ENCODE data around the gene ZNF423.

The ZNF423 gene

DNA sequence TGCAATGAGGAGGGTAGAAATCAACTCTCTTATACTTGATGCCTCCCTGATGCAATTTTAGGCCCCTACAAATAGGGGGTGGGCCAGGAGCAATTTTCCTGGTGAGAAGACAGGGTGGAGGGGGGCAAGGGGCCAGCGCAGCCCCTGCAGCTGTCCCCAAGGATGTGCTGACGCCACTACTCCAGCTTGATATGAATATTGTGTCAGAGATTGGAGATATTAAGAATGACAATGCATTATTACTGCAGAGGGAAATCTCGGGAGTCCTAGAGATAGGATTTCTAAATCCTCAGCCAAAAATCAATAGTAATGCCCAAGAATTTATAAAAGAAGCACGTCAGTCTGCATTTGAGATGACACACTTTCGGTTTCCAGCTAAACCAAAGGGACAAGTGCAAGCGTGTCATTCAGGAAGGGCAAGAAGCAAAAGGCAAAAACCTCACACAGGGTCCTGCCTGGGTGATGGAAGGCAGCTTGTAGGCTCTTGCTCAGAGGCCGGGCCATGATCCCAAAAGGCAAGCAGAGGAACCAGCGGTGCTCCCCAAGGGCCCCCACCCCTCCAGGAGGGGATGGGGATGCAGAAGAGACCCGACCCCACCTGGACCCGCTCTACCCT is 303.5 kb downstream of the ZNF423 start:
- no peak for DNase-seq (ENCODE audit: low spot score)

DNA sequence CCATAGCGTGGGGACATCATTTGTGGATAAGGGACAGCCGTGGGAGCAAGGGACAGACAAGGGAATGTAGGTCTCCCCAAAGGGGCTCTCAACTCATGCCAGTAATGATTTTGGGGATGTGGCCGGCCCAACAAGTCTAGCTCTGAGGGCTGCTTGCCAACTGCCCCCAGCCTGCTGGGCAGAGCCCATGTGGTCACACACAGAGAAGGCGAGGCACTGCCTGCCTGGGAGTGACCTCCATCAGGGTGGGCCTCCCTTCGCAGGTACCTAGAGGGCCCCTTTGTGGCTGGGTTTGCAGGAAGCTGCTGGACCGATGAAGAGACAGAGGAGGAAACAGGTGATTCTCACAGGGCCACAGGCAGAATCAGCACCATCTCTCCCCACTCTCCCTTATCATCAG is 305.2 kb downstream of the ZNF423 start:
- no peak for DNase-seq (ENCODE audit: low spot score)

DNA sequence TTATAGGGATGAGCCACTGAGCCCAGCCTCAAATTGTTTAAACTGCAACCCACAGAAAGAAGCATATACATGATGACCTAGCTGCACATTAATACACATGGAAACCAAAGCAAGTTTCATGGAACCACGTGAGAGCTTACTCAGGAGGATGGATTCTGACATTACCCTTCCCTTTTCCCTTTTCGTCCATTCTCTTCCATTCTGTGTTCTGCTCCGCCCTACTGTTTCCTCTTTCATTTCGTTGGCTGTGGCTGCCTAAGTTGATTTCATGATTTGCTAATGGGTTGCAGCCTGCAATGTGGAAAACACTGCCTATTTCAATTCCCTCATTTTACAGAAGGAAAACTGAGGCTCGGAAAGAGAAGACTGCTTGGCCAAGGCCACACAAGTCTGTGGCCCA is 305.8 kb downstream of the ZNF423 start:
- DNase-seq (ENCODE audit: low spot score) = no peak

DNA sequence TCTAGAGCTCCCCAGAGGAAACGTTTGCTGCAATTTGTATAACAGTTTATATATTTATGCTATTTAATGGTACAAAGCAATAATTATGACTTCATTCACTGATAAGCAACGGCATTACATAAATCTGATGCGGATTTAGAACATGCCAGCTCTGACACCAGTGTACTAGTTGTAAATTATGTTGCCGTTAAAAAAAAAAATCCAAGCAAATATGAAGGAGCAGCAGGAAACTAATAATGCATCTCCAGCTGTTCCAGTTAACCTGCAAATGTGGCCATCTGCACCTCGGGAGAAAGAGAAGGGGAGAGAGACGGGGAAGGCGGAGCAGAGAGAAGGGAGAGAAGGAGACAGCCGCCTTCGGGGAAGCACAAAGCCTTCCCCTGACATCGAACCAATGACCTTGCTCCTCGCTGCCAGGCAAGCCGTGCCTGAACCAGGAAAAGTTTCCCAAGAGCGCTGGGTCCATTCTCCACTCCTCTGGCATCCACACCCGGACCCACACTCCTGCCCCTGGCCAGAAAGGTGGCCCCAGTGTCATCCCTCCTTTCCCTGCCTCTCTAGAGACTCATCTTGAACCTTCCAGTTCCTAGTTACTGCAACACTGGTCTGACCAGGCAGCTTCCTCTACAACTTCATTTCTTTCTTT is 307.5 kb downstream of the ZNF423 start:
- DNase-seq (ENCODE audit: low spot score) = no peak

DNA sequence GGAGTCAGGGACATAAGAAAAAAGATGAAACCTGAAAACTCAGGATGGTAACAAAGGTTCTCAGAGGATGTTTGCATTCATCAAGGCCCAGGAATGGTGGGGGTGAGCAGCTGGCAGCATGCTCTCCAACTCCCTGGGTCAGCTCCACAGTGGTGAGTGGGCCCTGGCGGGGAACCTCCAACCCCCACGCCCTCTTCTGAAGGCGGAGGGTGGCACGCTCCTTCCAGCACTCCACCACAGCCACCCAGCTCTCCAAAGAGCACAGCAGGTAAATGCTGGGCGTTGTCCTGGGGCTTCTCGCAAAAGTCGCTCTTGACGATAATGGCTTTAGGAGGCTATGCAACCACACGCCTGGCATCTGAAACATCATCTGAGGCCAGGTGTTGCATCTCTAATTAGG is 308.5 kb downstream of the ZNF423 start:
- no peak for DNase-seq (ENCODE audit: low spot score)

DNA sequence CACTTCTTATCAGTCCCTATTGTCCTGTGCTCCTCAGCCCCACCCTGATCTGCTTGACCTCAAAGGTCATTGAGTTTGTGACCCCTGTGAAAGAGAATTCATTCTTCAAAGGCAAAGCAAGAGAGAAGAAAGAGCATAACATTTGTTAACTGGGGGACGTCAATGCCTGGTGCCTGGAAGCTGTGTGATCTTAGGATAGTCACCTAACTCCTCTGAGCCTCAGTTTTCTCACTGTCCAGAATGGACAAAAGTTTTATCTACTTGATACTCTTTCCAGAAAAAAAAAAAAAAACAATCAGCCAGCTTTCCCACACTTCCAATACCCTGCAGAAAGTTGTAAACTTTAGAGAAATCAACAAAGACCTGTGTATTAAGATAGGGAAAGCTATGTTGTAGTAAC is 309.2 kb downstream of the ZNF423 start:
- DNase-seq (ENCODE audit: low spot score) = no peak

DNA sequence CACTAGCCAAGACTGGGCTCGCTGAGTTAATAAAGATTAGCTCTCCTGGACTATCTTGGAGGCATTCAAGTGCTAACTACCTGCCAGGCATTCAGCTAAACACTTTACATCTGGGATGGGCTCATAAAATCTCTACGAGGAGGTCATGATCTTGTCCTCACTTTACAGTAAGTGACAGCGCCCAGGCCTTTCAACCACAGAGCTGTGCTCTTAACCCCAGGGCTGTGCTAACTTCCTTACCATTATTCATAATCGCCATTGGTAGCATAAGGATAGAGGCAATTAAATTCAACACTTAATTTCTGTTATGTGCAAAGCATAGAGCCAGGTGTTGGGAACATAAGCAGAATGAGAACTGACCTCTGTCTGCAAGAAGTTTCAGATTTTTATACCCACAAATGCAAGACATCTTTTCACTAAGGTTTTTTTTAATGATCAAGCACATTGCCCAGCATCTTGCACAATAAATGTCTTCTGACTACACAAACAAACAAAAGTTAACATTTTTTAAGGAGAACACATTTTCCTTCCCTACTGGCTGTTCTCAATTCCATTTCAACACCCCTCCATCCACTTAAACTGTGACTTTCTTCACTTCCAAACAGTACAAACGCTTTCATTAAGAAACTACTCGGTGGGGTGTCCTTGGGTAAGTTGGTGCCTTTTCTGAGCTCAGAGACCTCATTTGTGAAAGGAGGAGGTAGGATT is 310.0 kb downstream of the ZNF423 start:
- no peak for DNase-seq (ENCODE audit: low spot score)

DNA sequence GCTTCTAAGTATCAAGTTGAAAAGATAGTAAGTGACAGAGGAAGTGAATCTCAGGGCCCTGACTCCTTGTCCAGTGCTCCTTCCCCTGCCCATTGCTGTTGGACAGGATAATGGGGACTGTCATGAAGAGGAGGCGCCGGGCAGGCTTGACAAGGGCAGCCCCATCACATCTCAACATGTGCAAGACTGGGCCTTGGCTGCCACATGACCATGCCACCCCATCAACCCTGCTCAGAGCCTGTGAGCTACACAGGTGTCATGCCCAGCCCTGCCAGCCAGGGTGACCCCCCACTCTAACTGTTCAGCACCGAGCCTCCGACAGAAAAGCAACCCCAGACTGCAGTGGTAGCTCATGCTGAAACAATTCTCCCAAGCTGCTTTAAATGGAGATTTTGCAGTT is 310.7 kb downstream of the ZNF423 start:
- DNase-seq (ENCODE audit: low spot score) = no peak

DNA sequence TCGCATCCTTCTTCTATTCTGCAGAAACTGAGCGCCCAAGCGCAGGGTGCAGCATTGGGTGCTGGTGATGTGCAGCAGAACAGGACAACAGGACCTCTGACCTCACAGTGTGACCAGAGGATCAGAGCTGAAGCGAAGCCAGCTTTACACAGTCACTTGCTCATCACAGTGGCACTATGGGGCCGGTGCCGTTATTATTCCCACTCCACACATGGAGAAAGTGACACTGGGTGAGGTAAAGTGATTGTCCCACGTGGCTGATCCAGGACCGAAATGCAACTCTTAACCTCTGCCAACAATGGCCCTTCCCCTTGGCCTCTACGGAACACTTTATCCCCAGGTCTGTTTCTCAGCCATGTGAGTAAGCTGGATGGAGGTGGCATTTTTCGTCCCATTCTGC is 311.1 kb downstream of the ZNF423 start:
- no peak for DNase-seq (ENCODE audit: low spot score)

DNA sequence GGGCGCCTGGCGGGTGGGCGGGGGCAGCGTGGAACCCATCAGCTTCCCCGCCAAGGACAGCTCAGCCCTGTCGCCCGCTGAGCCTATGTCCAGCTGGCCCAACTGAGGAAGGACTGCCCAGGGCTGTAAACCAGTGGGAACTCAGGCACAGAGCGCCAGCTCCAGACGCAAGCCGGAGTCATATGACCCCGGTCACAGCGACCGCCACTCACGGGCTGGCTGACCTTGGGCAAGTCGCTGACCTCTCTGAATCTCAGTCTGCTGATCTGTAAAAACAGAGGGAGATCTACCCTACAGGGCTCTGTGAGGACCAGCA is 312.3 kb downstream of the ZNF423 start:
- DNase-seq (ENCODE audit: low spot score) = no peak

DNA sequence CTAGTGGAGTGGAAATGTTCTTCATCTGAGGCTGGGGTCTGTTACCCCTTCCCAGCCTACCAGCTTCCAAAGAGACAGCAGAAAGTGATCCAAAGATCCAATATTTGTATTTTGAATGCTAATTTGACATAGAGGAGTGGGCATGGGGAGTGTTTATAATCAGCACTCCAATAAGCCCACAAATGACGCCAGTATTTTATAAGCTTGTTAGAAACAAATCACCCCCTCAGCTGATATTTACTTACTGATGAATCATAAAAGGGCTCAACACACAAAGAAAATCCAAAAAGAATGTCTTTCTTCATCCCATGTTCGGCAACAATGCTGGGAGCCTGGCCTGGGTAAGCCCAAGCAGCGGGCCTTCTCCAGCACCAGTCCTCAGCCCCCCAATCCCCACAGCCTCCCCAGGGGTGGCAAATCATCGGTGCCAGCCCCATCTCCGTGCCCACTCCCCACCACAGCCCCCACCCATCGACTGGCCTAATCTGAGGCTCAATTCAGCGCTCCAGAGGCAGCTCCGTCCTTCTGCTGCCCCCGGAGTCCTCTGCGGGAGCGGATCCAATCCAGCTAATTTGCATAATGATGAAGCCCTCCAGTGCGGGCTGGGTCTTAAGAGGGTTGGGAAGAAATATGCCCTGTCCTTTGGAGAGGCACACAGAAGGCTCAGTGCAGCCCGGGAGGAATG is 312.8 kb downstream of the ZNF423 start:
- DNase-seq (ENCODE audit: low spot score) = no peak

DNA sequence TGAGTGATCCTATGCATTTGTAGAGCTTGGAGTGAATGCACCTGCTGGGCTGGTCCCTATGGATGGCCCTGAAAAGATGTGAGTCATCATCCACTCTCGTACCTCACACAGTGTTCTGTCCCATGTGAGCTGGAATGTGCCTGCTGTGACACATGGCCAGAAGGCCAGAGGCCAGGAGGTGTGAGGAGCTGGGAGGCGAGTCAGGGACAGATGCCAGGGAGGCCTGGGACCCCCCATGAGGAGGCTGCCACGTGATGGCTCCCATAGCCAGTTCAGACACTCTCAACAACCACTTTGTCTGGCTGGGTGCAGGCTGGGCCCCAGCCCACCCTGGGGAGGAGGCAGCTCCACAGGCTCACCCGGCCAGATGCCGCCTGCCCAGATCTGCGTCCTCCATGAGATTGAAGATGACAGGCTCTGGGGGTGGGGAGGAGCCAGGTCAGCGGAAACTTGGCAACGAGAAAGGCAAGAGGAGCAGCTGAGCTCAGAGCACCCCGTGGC is 313.5 kb downstream of the ZNF423 start:
- no peak for DNase-seq (ENCODE audit: low spot score)

DNA sequence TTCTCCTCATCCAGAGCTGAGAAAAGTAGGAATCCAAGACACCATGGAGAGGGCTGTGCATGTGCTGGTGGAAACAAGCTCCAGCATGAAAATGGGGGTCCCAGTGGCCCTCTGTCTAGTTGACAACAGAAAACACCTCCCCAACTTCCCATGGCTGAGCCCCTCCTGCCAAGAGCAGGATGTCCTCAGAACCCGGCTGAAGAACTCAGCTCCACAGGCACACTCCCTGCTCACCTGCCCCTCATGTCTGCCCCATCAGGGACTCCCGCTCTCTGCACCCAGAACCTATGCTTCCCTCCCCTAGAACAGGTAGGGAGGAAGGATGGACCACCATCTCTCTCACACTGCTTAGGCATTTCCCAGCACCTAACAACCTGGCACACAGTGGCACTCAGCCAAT is 315.1 kb downstream of the ZNF423 start:
- no peak for DNase-seq (ENCODE audit: low spot score)

DNA sequence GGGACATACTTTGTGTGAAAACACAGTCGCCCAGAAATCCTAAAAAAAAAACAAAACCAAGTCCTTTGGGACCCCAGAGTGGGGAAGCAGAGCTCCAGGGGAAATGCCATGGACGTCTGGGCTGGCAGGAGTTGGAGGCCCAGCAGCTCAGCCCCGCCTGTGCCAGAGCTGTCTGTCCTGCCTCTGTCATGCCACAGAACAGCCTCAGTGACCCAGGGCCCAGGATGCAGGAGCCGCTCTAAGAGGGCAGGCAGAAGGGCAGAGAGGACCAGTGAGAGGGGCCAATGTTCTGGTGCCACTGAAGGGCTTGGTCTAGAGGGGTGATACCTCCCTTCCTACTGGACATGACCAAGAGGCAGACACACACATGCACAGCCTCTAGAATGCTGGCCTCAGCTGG is 316.2 kb downstream of the ZNF423 start:
- DNase-seq (ENCODE audit: low spot score) = no peak

DNA sequence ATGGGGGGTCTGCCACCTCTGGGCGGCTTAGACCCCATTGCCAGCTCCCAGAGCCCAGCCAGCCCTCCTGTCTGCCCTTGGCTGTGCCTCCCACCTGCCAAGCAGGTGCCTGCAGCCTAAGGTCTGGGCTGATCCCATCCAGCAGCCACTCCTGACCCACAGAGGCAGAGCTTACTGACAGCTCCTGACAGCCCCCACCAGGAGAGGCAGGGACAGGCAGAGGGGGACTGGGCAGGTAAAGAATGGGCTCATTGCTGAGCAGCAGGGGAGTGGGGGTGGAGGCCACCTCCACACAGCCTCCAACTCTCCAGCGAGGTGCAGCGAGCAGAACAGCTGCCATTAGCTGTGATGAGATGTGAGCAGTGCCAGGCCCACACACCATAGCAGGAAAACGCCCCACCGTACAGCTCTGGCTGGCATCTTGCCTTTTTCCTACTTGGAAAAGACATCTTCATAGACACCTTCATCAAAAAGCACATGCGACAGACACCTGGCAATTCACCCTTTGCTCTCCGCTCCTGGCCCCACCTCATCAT is 317.9 kb downstream of the ZNF423 start:
- no peak for DNase-seq (ENCODE audit: low spot score)

DNA sequence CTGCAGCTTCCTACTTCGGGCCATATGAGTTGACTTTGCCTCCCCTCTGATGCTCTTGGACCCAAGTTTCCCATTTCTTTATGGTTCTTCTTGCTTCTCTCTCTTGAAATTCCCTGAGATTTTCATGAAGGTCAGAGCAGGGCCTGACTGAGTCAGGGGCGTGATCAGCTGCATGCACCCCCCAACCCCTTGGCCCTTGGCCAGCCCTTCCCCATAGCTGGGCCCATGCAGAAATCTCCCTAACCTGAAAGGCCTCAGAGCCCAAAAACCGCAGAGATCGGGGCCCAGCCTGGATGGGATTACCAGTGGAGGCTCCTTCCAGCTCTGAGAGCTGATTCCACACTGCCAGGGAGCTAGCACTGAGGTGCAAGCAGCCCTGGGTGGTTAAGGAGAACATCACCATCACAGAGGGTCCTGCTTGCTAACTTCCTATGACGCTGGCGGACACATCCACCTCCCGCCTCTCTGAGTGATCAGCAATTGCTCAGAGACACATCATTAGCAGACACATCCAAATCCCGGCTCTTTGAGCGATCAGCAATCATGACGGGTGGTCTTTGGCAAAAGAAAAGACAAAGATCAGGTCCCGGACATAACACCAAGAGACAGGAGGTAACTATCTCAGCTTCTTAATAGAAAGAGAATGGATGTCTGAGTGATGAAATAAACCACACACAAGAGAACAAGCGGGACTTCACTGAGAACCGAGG is 320.9 kb downstream of the ZNF423 start:
- DNase-seq (ENCODE audit: low spot score) = no peak

DNA sequence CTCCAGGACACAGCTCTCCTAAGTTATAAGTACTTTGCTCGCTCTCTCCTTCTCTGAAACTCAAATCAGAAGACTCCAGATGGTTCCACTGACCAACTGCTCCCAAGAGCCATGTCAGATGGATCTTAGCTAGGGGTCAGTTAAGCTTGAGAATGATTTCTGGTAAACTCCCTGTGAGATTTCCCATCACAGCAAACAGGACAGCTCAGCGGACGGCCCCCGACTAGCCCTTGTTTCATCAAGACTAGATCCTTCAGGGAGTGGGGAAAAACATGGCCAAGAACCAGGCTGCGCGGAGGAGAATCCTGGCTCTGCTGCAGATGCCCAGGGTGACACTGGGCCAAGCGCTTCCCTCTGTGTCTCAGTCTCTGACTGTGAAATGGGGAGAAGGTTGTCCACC is 322.5 kb downstream of the ZNF423 start:
- DNase-seq (ENCODE audit: low spot score) = no peak

DNA sequence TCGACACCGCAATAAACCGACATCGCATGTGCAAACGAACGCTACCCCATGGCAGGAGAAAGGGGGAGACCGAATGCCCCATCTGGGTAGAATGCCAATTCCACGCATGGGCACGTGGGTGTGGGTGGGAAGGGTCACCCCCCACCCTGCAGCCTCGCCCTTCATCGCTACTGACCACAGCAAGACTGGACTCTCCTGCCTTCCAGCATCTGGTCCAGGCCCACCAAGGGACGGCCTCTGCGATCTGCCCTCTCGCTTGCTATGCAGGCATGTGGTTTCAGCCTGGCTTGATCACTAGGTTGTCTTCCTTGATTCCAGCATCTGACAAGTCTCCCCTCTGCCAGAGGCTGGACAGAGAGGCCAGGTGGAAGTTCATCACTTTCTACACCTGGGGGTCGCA is 323.0 kb downstream of the ZNF423 start:
- DNase-seq (ENCODE audit: low spot score) = no peak

DNA sequence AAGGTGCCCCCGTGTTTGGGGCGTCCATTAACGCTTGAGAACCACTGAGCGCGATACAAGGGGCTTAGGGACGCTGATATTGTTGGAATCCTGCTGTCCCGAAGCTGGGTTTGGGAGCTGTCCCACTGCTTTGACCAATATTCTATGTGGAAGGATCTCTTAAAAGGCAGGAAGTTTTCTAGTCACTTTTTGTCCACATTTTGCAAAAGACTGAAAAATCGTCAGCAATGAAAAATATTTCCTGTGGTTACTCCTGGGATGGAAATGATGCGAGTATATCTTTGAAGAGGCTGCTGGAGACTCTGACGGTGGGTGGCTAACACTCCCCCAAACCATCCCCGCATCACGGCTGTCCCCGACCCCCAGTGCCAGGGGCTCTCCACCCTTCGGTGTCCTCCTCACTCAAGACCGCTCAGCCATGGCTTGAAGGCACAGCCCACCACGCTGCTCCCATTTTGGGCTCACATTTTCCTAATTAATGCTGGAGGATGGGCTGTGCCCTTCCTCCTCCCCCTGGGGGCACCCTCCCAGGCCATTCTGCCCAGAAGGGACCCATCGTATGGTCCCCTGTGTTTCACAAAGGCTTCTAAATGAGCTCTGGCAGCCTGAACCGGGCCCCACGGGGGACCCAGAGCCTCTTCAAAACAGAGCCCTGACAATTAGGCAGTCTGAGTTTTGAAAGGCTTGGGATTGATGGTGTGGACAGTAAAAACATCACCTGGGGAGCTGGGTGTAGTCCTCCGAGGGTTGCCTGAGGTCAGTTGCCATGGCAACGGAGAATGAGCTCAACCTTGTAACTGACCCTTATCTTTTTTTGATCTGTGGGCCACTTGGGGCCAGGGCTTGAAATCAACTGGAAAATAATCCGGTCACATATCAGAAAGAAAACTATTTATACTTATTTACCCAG is 323.7 kb downstream of the ZNF423 start:
- no peak for DNase-seq (ENCODE audit: low spot score)

DNA sequence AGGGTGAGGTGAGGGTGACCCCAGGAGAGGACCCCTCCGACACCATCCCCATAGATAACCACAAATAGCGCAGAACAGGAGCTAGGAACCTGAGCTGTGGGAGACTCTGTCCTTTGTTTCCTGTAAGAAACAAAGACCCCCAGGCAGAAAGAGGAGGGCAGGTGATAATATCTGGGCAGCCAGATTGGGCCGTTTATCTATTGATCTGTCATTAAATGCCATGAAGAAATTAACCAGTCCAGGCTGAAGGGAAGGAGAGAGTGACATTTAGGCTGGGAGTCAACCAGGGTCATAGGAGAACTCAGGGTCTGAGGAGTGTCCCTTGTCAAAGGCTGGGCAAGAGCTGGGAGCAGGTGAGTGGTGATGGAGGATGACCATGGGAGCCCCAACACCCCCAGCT is 324.5 kb downstream of the ZNF423 start:
- DNase-seq (ENCODE audit: low spot score) = no peak

DNA sequence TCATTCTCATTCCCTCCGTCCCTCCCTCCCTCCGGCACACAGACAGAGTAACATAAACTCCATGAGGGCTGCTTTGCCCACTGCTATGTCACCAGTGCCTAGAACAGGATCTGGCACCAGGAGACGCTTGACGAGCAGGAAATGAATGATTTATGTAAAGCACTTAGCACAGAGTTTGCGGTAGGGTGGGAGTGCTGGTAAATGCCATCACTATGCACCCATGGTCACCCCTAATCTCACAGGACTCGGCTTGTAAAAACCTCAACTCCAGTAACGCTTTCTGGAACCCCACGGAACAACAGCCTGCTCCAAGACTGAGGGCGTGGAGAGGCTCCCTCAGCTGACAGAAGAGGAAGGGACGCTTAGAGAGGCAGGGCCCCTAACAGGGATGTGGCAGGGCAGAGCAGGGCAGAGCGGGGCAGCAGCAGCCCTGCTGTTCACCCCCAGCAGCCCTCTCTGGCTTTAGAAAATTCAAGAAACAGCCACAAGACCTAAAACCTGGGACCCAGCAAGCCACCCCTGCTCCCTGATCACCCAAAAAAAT is 325.4 kb downstream of the ZNF423 start:
- no peak for DNase-seq (ENCODE audit: low spot score)

Data from HuH-7 (cell line).